ENCODE results near the gene SLC16A7.

DNA sequence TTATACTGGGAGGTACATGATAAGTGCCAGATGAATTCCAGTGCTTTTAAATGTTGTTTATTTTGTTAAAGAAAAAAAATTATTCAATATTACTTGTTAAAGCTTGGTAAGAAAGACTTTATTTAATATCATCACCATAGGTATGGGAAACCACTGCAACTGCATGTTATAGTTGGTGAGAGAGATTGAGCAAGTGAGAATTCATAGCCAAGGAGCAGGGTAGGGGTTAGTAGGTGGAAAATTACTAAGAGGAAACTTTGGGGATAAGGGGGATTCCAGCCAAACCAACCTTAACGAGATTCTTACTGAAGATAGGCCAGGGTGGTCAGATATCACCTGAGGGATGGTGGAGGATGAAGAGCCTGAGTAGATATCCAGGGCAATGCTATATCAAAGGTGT lies 38.4 kb downstream of the SLC16A7 start:
- TF ChIP-seq EZH2 (IDR thresholded peaks at IDR 0.05; ENCODE audit: borderline replicate concordance, low read depth, low read length, severe bottlenecking), result no peak
- TF ChIP-seq, protein P1, sequence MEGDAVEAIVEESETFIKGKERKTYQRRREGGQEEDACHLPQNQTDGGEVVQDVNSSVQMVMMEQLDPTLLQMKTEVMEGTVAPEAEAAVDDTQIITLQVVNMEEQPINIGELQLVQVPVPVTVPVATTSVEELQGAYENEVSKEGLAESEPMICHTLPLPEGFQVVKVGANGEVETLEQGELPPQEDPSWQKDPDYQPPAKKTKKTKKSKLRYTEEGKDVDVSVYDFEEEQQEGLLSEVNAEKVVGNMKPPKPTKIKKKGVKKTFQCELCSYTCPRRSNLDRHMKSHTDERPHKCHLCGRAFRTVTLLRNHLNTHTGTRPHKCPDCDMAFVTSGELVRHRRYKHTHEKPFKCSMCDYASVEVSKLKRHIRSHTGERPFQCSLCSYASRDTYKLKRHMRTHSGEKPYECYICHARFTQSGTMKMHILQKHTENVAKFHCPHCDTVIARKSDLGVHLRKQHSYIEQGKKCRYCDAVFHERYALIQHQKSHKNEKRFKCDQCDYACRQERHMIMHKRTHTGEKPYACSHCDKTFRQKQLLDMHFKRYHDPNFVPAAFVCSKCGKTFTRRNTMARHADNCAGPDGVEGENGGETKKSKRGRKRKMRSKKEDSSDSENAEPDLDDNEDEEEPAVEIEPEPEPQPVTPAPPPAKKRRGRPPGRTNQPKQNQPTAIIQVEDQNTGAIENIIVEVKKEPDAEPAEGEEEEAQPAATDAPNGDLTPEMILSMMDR (IDR thresholded peaks at IDR 0.05; ENCODE audit: borderline replicate concordance, extremely low read depth, low read length, poor library complexity, severe bottlenecking), result no peak

Measured in DND-41 (cell line).